H1 (cell line): ENCODE results near the gene AGBL1. TPM values are rescaled to one million over a fixed set of nuclear protein-coding genes. Genes with fewer than 3 reads are reported as not detected.

Source experiments
- CHD7 ChIP-seq: fragments of 300-600 bp; sonication (generic); IDR thresholded peaks from 2 replicates; pipeline ENCODE4 v1.7.1; 2012; ENCODE audit warnings: low read length, moderate library complexity, mild to moderate bottlenecking, inconsistent platforms; ENCODE audit not compliant: insufficient replicate concordance
- EGR1 ChIP-seq: IDR thresholded peaks from 2 replicates; pipeline ENCODE4 v1.6.1; 2011; ENCODE audit warnings: low read depth, low read length, borderline replicate concordance
- FOSL1 ChIP-seq: IDR thresholded peaks from 2 replicates; pipeline ENCODE4 v1.6.1; 2011; ENCODE audit warnings: mild to moderate bottlenecking, low read depth, low read length, moderate library complexity; ENCODE audit not compliant: insufficient read depth
- HDAC6 ChIP-seq: IDR thresholded peaks from one replicate; pipeline ENCODE4 v1.7.1; 2012; ENCODE audit warnings: low read depth, mild to moderate bottlenecking, inconsistent platforms, low read length, moderate library complexity
- KDM1A ChIP-seq: fragments of 200-600, 300-600 bp; sonication (generic); IDR thresholded peaks from 2 replicates; pipeline ENCODE4 v1.7.1; 2016; ENCODE audit warnings: mild to moderate bottlenecking, low read length, borderline replicate concordance
- POLR2A ChIP-seq, 2 experiments: IDR thresholded peaks; 1 replicate in 1 of 2; 2 replicates in 1 of 2; pipeline ENCODE4 v1.6.1; 2011; ENCODE audit warnings: low read depth in 2 of 2, low read length in 2 of 2, mild to moderate bottlenecking in 2 of 2; ENCODE audit errors: control extremely low read depth in 1 of 2
- TAF1 ChIP-seq: IDR thresholded peaks from 2 replicates; pipeline ENCODE4 v1.6.1; 2011; ENCODE audit warnings: mild to moderate bottlenecking, low read depth, low read length
- TBP ChIP-seq: IDR thresholded peaks from 2 replicates; pipeline ENCODE4 v1.6.1; 2011; ENCODE audit warnings: low read depth, low read length, improper control_type of control experiment
- ZNF274 ChIP-seq: IDR thresholded peaks from 2 replicates; pipeline ENCODE4 v1.7.0; 2012; ENCODE audit warnings: low read length, borderline replicate concordance; ENCODE audit errors: extremely low read depth
- polyA plus RNA-seq, 7 experiments: library from polyadenylated mRNA; depleted of rRNA in 3 of 7; stranded (reverse) in 5 of 7; unstranded in 2 of 7; fragments of >200 nt in 5 of 7; fragments of 200-250 nt in 2 of 7; gene quantifications; 1 replicate in 5 of 7; 2 replicates in 1 of 7; 4 replicates in 1 of 7; pipeline versions ENCODE4 v1.2.1 to v1.2.3, GENCODE V29; 2011 to 2013; ENCODE audit warnings: missing spikeins in 2 of 7, mixed read lengths in 2 of 7
- total RNA-seq: library from RNA; stranded (reverse); fragmentation: NEBNext Ultra II Directional; extraction: Animal tissue kit (Norgen Biotek cat#: 25700); gene quantifications from 2 replicates; pipeline ENCODE4 v1.2.1, GENCODE V29; 2021

AGBL1 gene
- total and polyA plus RNA-seq, 2 of the 8 experiments (the other 6 are each of a cell fraction or from before 2014, with no cell fraction given) = not detected

DNA sequence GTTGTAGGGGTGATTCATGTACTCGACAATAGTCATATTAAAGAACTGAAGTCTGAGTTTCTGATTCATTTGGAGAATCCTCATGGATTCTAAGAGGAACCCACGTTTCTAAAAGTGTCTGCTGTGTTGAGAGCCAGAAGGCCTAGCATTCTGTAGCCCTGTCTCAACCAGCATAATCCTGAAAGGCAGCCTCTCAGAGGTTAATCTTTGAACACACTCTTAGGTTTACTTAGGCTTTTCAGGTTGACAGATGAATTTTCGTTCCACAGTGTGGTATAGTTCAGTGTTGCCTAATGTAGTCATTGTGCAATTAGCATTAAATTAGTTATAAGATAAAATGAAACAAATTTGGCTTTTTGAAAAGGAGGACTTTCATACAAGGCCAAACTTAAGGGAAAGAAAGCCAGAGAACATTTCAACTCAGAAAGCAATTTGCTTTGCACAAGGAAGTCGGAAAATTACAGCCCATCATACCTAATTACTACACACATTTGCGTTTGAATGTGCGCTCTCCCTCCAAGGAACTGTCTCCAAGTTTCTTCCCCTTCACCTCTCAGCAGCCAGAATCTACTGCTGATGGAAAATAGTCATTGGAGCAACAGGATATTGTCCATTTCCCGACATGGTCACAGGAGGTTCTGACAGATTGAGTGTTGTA is 42.0 kb downstream of the AGBL1 start (continued):
- TF ChIP-seq CHD7 (no peak), TAF1 (no peak), EGR1 (no peak), TBP (no peak), KDM1A (no peak), FOSL1 (no peak), ZNF274 (no peak), POLR2A (IDR thresholded peaks at IDR 0.05; ENCODE audit: control extremely low read depth in 1 of 2, low read depth in 2 of 2, low read length in 2 of 2) (no peak), HDAC6 (no peak)
